Right lung (tissue), 10 donors: ENCODE data around the gene SLC35A3. TPM values are rescaled to one million over a fixed set of nuclear protein-coding genes. Genes with fewer than 3 reads are reported as not detected.
A peak's percentile ranks its signal among the peaks of the same experiment; 100 is the strongest.
"Not testable (repeated sequence)": the region's sequence is repeated elsewhere in the genome, so short reads cannot be mapped to it uniquely, and the experiment has no call there.

Experiments
- DNase-seq, 2 donors: peaks; one replicate each; pipeline ENCODE4 v3.0.0-alpha.2; 2013
- long read RNA-seq, 8 donors: transcript quantifications; one replicate each; lab custom pipeline, GENCODE V29; 2026
- polyA plus RNA-seq, 5 donors: library from polyadenylated mRNA; unstranded; fragments of 120-200 nt; gene quantifications; one replicate each; pipeline versions ENCODE4 v1.2.1 to v1.2.3, GENCODE V29; 2013; ENCODE audit warnings: inconsistent platforms in 1 of 5, low replicate concordance in 1 of 5; ENCODE audit not compliant: insufficient read length in 5 of 5, insufficient read depth in 1 of 5

SLC35A3 gene
- polyA plus RNA-seq: 10 to 100 TPM; 20.7 to 41.3 (median 28.9) TPM
- long read RNA-seq, donor 1, full-length matches to known transcripts: 4 of 11 reads
- long read RNA-seq, donor 1, partial matches to known transcripts: 7 of 11 reads
- long read RNA-seq, donor 1, other reads (novel, unspliced or antisense): 0 of 11 reads
- long read RNA-seq, donor 2, full-length matches to known transcripts: 4 of 4 reads
- long read RNA-seq, donor 2, partial matches to known transcripts: 0 of 4 reads
- long read RNA-seq, donor 2, other reads (novel, unspliced or antisense): 0 of 4 reads
- long read RNA-seq, donor 3, full-length matches to known transcripts: 9 of 9 reads
- long read RNA-seq, donor 3, partial matches to known transcripts: 0 of 9 reads
- long read RNA-seq, donor 3, other reads (novel, unspliced or antisense): 0 of 9 reads
- long read RNA-seq, donor 4, full-length matches to known transcripts: 4 of 4 reads
- long read RNA-seq, donor 4, partial matches to known transcripts: 0 of 4 reads
- long read RNA-seq, donor 4, other reads (novel, unspliced or antisense): 0 of 4 reads
- long read RNA-seq, donor 5, full-length matches to known transcripts: 4 of 4 reads
- long read RNA-seq, donor 5, partial matches to known transcripts: 0 of 4 reads
- long read RNA-seq, donor 5, other reads (novel, unspliced or antisense): 0 of 4 reads
- long read RNA-seq, donor 6, full-length matches to known transcripts: 9 of 9 reads
- long read RNA-seq, donor 6, partial matches to known transcripts: 0 of 9 reads
- long read RNA-seq, donor 6, other reads (novel, unspliced or antisense): 0 of 9 reads
- long read RNA-seq, donor 7, full-length matches to known transcripts: 3 of 3 reads
- long read RNA-seq, donor 7, partial matches to known transcripts: 0 of 3 reads
- long read RNA-seq, donor 7, other reads (novel, unspliced or antisense): 0 of 3 reads
- long read RNA-seq, donor 8, full-length matches to known transcripts: 1 of 1 reads
- long read RNA-seq, donor 8, partial matches to known transcripts: 0 of 1 reads
- long read RNA-seq, donor 8, other reads (novel, unspliced or antisense): 0 of 1 reads

DNA sequence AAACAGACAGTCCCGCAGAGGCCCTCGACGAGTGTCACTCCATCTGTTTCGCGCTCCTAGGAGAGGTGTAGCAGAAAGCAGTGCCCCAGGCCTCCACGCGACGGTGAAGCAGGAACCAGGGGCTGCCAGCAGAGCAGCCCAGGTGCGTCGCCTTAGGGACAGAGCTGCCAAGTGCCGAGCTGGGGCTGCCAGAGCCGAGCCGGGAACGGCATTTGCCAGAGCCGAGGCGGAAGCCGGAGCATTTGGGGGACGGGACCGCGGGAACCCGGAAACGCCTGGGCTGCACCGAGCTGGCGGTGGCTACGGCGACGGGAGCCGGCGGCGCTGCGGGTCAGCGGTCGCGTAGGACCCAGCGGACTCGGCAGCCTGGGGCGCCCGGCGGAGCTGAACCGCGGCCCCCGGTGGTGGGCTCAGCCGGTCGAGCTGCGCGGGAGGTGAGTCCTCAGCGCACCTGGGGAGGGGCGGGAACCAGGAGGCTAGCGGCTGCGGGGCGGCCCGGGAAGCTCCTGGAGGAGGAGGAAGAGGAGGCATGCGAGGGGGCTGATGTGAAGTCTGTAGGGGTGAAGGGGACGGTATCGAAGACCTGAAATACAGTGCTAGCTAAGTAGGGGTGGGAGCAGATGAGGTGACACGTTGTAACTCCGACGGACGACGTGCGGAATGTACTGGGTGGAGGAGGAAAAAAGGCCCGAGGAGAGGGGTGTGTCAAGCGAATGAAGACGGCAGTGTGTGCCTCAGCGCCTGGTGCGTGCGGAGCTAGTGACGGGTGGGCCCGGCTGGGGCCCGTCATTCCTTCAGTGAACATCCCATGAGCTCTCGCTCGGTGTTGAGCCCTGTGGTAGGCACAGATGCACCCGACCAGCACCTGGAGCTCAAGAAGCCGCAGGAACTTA lies at the start of gene SLC35A3:
TSS of gene SLC35A3 (plus strand) at position 268 of the 893 bp plus-strand sequence. CDS start 23,559 bp downstream, outside the sequence.
- peak; percentile 73 to 77 for DNase-seq

GRCh38 chr1:99934801-99935200 lies 35.0 kb upstream of the SLC35A3 start:
- no peak for DNase-seq

DNA sequence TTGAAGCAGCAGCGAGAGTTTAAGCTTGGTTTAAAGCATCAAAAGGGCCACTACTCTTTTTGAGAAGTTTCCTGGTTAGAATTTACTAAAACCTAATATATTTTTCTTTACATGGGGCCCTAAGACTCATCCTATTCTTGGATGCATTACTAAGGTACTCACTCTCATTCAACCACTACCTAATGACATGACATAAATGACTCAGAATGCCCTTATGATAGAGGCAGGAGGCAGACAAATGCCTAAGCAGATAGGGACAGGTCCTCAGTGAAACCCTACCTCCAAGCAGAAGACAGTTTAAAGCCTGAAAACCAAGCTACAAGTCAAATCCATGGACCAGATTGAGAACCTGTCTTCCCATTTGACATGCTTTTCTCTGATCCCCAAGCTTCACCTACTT lies 34.3 kb upstream of the SLC35A3 start:
- DNase-seq: no peak

DNA sequence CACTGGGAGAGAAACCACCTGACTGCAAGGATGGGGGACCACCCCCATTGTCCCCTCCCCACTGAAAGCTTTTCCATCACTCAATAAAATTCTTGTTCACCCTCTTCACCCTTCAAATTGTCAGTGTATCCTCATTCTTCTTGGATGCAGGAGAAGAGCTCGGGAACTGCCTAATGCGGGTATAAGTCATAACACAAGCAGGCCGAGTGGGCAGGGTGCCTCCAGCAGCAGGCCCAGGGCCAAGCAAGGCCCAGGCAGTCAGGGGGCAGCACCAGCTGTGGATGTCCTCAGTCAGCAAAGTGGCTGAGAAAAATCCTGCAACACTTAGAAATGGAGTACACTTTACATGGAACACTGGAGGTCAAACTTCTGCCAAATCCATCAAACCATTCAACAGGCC lies 33.7 kb upstream of the SLC35A3 start:
- DNase-seq: no peak

- DNase-seq: no peak
These were observed 27.1 kb upstream of the SLC35A3 start for GRCh38 chr1:99942723-99943122.

GRCh38 chr1:99943223-99943794 lies 26.5 kb upstream of the SLC35A3 start:
- DNase-seq: no peak

DNA sequence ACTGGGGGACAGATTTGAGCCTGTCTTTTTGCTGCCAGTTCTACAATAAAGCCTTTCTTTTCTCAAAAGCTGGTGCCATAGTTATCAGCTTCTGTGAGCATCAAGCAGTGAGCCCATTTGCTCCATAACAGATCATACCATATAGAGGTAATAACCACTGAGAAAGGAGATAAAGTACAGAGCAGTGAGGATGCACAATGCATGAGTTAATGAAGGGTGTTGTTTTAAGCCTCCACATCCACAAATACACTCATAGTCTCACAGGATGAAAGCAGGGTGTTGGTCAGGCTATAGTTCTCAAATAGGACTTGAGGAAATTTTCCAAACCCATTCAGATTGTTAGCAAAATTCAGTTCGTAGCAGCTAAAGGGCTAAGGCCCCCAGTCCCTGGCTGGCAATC lies 25.6 kb upstream of the SLC35A3 start:
- no peak for DNase-seq

- no peak for DNase-seq
These were observed 24.6 kb upstream of the SLC35A3 start for GRCh38 chr1:99945174-99945573.

- no peak for DNase-seq
These were observed 19.3 kb upstream of the SLC35A3 start for GRCh38 chr1:99950486-99950885.

DNA sequence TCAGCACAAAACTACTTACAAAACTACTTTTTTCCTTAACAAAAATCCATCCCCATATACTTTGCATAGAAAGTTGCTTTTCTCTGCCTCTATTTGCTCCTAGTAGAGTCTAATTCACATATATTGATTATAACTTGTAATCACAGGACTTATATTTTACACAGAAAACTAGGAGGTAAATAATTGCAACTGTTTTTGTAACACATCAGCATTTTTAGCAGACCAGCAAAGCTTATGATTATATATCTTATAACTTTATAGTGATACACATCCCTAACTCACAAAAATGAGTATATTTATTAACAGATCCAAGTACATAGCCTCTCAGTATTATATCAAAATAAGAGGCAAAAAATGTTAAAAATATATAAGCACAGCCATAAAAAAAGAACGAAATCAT lies 17.3 kb upstream of the SLC35A3 start:
- no peak for DNase-seq

GRCh38 chr1:99955375-99955774 lies 14.4 kb upstream of the SLC35A3 start:
- DNase-seq: no peak

- DNase-seq: no peak
These were observed 13.0 kb upstream of the SLC35A3 start for GRCh38 chr1:99956755-99957154.

GRCh38 chr1:99957818-99958217 lies 12.0 kb upstream of the SLC35A3 start:
- no peak for DNase-seq

GRCh38 chr1:99959189-99959705 lies 10.5 kb upstream of the SLC35A3 start:
- DNase-seq: not testable (repeated sequence)

- not testable (repeated sequence) for DNase-seq
These were observed 9.5 kb upstream of the SLC35A3 start for GRCh38 chr1:99960260-99960659.

DNA sequence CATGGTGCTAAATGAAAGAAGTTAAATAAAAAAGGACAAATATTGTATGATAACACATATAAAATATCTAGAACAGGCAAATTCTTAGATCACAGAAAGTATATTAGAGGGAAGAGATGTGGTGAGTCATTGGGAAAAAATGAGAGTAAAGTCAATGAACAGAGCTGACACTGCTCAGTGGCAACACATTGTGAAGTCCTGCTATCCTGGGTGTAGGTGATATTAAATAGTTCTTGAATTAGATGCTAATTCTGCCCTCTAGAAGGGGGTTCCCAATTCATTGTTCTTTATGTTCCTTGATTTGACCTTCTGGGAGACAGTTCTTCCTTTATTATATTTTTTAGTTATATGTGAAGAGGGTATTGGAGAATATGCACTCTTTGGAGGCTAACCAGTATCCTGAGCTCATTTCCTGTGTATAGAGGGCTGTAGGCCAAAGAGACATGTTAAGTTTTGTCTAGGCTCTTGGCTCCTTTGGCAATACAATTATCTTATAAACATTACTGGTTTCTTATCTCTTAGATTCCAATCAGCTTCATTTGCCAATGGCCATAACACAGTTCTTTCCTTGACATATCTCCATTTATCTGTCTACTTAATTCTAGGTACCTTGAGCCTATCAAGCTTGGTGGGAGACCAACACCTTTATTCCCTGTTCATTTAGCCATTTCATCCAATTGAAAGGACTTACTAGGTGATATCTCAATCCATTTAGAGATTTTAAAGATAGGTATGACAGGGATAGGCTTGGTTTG lies 6.6 kb upstream of the SLC35A3 start:
- no peak for DNase-seq

DNA sequence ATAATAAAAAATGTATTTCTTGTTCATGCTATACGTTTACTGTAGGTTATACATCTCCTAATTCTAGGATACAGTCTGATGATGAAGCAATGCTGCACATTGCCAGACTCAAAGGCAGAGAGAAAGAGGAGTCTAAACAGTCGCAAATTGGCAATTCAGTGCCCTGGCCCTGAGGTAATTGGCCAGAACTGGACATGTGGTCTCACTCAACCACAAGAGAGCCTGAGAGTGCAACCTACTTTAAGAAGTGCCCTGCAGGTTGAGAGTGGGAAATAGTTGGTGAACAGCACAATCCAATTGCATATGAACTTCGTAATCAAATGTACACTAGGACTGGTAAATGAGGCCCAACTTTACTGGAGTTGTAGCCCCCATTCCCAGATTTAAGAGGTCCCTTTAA lies 5.0 kb upstream of the SLC35A3 start:
- no peak for DNase-seq

DNA sequence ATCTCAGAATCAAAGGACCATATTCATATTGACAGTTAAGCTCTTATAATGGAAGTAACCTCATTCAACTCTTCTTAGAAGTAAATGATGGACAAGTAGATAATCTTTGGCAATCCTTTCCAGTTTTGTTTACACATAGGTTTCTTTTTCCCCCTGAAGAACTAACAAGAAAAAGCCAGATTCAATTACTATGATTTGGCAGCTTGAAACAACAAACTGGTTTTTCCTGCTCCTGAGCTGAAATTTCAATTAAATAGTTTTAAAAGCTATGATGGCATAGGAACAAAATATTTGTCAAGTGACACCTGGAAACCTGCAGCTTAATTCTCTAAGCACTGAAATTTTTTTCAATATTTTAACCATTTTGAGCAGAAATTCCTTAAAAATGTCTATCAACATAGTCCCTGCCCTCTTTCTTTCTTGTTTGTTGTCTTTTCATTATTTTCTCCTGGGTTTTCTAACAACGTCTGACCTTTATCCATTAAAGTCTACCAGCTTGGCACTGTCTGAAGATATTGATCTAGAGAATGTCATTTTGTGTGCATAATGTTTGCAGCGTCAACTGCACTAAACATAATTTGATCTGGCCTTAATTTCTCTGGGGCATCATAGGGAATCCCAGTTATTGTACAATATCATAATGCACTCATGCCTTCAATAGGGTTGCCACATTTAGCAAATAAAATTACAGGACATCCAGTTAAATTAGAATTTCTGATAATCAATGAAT lies 4.0 kb upstream of the SLC35A3 start:
- no peak for DNase-seq

- no peak for DNase-seq
These were observed 1.6 kb upstream of the SLC35A3 start for GRCh38 chr1:99968214-99968613.
